ENCODE results near the gene SCYL2. TPM values are rescaled to one million over a fixed set of nuclear protein-coding genes. Genes with fewer than 3 reads are reported as not detected.
"Not testable (repeated sequence)": the region's sequence is repeated elsewhere in the genome, so short reads cannot be mapped to it uniquely, and the experiment has no call there.

SCYL2 gene
- total and polyA plus RNA-seq, 2 experiments from 2014 or later, result 15.0 to 57.5 TPM

DNA sequence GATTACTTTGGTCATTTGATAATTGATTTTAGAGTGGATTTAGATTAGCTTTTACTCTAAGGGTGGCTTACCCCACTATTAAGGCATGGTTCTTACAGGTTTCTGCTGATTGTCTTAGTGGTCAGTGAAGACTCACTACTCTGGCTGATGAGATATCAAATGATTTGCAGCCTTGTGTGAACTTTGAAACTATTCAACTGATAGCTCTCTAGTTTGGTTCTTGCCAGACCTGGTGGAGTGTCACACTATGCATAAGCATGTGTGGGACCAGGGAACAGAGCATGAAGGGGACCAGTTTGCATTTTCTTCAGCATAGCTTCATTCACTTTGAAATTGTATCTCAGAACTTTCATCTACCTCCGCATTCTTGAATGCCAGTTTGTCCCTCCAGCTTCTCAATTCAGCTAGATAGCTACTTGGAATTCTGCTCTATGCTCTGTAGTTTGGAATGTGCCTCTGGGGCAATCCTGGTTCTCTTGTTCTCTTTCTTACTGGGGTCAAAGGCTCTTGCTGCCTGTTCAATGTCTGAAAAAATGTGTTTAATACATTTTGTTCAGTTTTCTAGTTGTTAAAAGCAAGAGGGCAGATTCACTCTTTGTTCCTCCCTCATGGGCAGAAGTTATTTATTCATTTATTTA, 12.7 kb downstream of the SCYL2 start:
- H4K20me1 ChIP-seq (replicated peaks; ENCODE audit: insufficient read depth), result peaks cover 18% of the 10 kb centered on the region; the same call in 1 of the 2 replicates

DNA sequence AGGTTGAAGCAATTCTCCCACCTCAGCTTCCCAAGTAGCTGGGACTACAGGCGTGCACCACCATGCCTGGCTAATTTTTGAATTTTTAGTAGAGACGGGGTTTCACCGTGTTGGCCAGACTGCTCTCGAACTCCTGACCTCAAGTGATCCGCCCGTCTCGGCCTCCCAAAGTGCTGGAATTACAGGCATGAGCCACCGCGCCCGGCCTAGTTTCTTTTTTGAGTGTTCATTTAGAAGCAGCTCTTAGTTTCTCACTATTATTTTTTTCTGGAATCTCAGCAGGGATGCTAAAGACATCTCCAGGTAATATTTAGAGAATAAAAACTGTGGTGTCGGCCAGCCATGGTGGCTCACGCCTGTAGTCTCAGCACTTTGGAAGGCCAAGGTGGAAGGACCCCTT, 17.6 kb downstream of the SCYL2 start:
- H3K9me3 Mint-ChIP-seq; DNase-seq (ENCODE audit: low spot score); H3K4me3 ChIP-seq; H3K36me3 Mint-ChIP-seq (ENCODE audit: low read depth); H3K27ac Mint-ChIP-seq; H4K20me1 ChIP-seq (replicated peaks; ENCODE audit: insufficient read depth); H3K36me3 ChIP-seq (ENCODE audit: insufficient read depth); H3K4me3 Mint-ChIP-seq; H3K4me1 ChIP-seq (ENCODE audit: insufficient read depth); H3K27me3 Mint-ChIP-seq (ENCODE audit: insufficient read depth, low read depth, poor library complexity); ATAC-seq; H3F3A ChIP-seq (replicated peaks; ENCODE audit: low read depth); H3K27ac ChIP-seq (ENCODE audit: low read depth); H3K4me2 ChIP-seq; H3K27me3 ChIP-seq (ENCODE audit: insufficient read depth); H3K9me2 ChIP-seq (ENCODE audit: insufficient read depth); H2AFZ ChIP-seq; H3K4me1 Mint-ChIP-seq: not testable (repeated sequence)
- peaks cover 41% of the 10 kb centered on the region for H3K79me2 ChIP-seq (replicated peaks; ENCODE audit: insufficient read depth)

More for the DNA sequence above, 12.7 kb downstream of the SCYL2 start:
- H3K36me3 ChIP-seq (ENCODE audit: insufficient read depth), result no peaks in the 10 kb centered on the region
- peaks cover 14% of the 10 kb centered on the region for H3K4me1 Mint-ChIP-seq
- no peaks in the 10 kb centered on the region for H3K9me3 Mint-ChIP-seq
- H3K36me3 Mint-ChIP-seq (ENCODE audit: low read depth), result peaks cover 5% of the 10 kb centered on the region; the same call in 2 of the 3 replicates
- peak overlapping the region; percentile 33; the same call in 1 of the 2 replicates for H3K4me2 ChIP-seq
- H3F3A ChIP-seq (replicated peaks; ENCODE audit: low read depth), result no peaks in the 10 kb centered on the region
- ATAC-seq, result peak; percentile 76
- no peaks in the 10 kb centered on the region for H3K27me3 Mint-ChIP-seq (ENCODE audit: insufficient read depth, low read depth, poor library complexity)
- H3K4me3 Mint-ChIP-seq, result no peak overlapping the region
- H3K27ac Mint-ChIP-seq, result peak overlapping the region; percentile 52; the same call in 1 of the 2 replicates
- no peaks in the 10 kb centered on the region for H3K27me3 ChIP-seq (ENCODE audit: insufficient read depth)
- no peaks in the 10 kb centered on the region for H3K9me2 ChIP-seq (ENCODE audit: insufficient read depth)
- peak; percentile 70 for DNase-seq (ENCODE audit: low spot score)
- peaks cover 9% of the 10 kb centered on the region; the same call in 1 of the 2 replicates for H3K4me1 ChIP-seq (ENCODE audit: insufficient read depth)
- peak overlapping the region; percentile 5 for H3K27ac ChIP-seq (ENCODE audit: low read depth)
- H3K79me2 ChIP-seq (replicated peaks; ENCODE audit: insufficient read depth), result peaks cover 85% of the 10 kb centered on the region
- TF ChIP-seq JUNB (IDR thresholded peaks at IDR 0.05; ENCODE audit: unreplicated experiment), result no peak
- no peak for TF ChIP-seq CTCF (conservative IDR thresholded peaks at IDR 0.05; ENCODE audit: low read depth in 2 of 2)
- no peak for TF ChIP-seq EZH2phosphoT487 (IDR thresholded peaks at IDR 0.05; ENCODE audit: unreplicated experiment)
- no peak for TF ChIP-seq ETS1 (IDR thresholded peaks at IDR 0.05)
- TF ChIP-seq EZH2 (IDR thresholded peaks at IDR 0.05; ENCODE audit: low read depth, unreplicated experiment), result no peak
- TF ChIP-seq, protein P1, sequence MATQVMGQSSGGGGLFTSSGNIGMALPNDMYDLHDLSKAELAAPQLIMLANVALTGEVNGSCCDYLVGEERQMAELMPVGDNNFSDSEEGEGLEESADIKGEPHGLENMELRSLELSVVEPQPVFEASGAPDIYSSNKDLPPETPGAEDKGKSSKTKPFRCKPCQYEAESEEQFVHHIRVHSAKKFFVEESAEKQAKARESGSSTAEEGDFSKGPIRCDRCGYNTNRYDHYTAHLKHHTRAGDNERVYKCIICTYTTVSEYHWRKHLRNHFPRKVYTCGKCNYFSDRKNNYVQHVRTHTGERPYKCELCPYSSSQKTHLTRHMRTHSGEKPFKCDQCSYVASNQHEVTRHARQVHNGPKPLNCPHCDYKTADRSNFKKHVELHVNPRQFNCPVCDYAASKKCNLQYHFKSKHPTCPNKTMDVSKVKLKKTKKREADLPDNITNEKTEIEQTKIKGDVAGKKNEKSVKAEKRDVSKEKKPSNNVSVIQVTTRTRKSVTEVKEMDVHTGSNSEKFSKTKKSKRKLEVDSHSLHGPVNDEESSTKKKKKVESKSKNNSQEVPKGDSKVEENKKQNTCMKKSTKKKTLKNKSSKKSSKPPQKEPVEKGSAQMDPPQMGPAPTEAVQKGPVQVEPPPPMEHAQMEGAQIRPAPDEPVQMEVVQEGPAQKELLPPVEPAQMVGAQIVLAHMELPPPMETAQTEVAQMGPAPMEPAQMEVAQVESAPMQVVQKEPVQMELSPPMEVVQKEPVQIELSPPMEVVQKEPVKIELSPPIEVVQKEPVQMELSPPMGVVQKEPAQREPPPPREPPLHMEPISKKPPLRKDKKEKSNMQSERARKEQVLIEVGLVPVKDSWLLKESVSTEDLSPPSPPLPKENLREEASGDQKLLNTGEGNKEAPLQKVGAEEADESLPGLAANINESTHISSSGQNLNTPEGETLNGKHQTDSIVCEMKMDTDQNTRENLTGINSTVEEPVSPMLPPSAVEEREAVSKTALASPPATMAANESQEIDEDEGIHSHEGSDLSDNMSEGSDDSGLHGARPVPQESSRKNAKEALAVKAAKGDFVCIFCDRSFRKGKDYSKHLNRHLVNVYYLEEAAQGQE (IDR thresholded peaks at IDR 0.05; ENCODE audit: unreplicated experiment), result no peak
- no peak for TF ChIP-seq NANOG (IDR thresholded peaks at IDR 0.05; ENCODE audit: borderline replicate concordance)
- no peak overlapping the region for H3K4me3 ChIP-seq
- H2AFZ ChIP-seq, result no peak overlapping the region

Data from GM23338 (cell line).